Pancreas (tissue), 10 donors: Measurements from ENCODE around the gene SWAP70. TPM values are rescaled to one million over a fixed set of nuclear protein-coding genes. Genes with fewer than 3 reads are reported as not detected.

Source experiments
- ATAC-seq, 4 donors: fragments of 200-7000 bp; cut with Tn5 transposase; one replicate each; pipeline versions ENCODE4 v1.8.0 to v1.9.1; 2020; ENCODE audit warnings: mild to moderate bottlenecking in 4 of 4, moderate library complexity in 4 of 4
- DNase-seq, 6 donors: peaks; one replicate each; pipeline ENCODE4 v3.0.0-alpha.2; 2020
- FAIRE-seq: peaks from 2 replicates; lab custom pipeline; 2012; peaks lifted over from hg19 to GRCh38; lab: Jason Lieb, UNC
- H3K27ac ChIP-seq, 4 donors: fragments of 200-600 bp; sonication (generic); 1 replicate in 3 of 4; 2 replicates in 1 of 4; pipeline versions ENCODE4 v1.5.0 to v1.8.0; 2020
- H3K27me3 ChIP-seq, 4 donors: fragments of 200-600 bp; one replicate each; pipeline ENCODE4 v1.8.0; 2021
- H3K36me3 ChIP-seq, 3 donors: fragments of 200-600 bp; sonication (generic) in 1 of 3; one replicate each; pipeline versions ENCODE4 v1.5.0 to v1.8.0; 2020 to 2021
- H3K4me1 ChIP-seq, 3 donors: fragments of 200-600 bp; one replicate each; pipeline ENCODE4 v1.8.0; 2021
- H3K4me3 ChIP-seq, 4 donors: fragments of 200-600 bp; sonication (generic) in 2 of 4; one replicate each; pipeline versions ENCODE4 v1.5.0 to v1.8.0; 2020 to 2021
- H3K9me3 ChIP-seq, 4 donors: fragments of 200-600 bp; one replicate each; pipeline ENCODE4 v1.8.0; 2021
- CTCF ChIP-seq, 4 donors: fragments of 200-600 bp; sonication (generic) in 3 of 4; IDR thresholded peaks; one replicate each; pipeline versions ENCODE4 v1.5.0 to v1.8.0; 2021; ENCODE audit warnings: antibody characterized with exemption in 4 of 4
- WGBS, 2 donors: extraction: QIAGEN DNeasy Blood & Tissue Kit; methylation state at CpG; one replicate each; pipeline ENCODE4 v1.1.7; 2013; 5-methylcytosine and 5-hydroxymethylcytosine counted together
- intact Hi-C, 3 donors: fragments of 100-400 bp; cut with DNase I; formaldehyde crosslinking; loops; one replicate each; pipeline versions ENCODE4 v1.11.1 to v1.14.2; 2022
- polyA plus RNA-seq, 2 donors: library from polyadenylated mRNA; stranded (reverse); fragments of 200-250 nt; gene quantifications; one replicate each; pipeline ENCODE4 v1.2.3, GENCODE V29; 2013
- total RNA-seq, 6 donors: library from RNA; stranded (reverse); fragmentation: NEBNext Ultra II Directional in 4 of 6; extraction: Animal tissue kit (Norgen Biotek cat#: 25700) in 4 of 6; gene quantifications; one replicate each; pipeline versions ENCODE4 v1.2.1 to v1.2.4, GENCODE V29; 2021 to 2023
- donor health status: healthy with polysubstance abuse.
- donor health status: DM: no; HTN: no; CAD: no; lungs with moderate emphysema.
- donor health status: DM: no; HTN: no; CAD: no.
- donor health status: control.
- donor health status: control.
- donor health status: Bipolar disorder and iron deficiency.
- donor health status: DM: yes; HTN: yes; CAD: no.
- donor health status: DM: no; HTN: no; CAD: no.
- donor health status: DM: no; HTN: no; CAD: no.
- donor health status: DM: yes; HTN: yes; CAD: no.

The SWAP70 gene
- total and polyA plus RNA-seq, 8 donors, result 4.8 to 22.3 (median 10.3) TPM

- no peaks in the 10 kb centered on the region for H3K4me1 ChIP-seq
- intact Hi-C loops, result no loop called here
- no peak overlapping the region for H3K27ac ChIP-seq
- no peaks in the 10 kb centered on the region for H3K9me3 ChIP-seq
- DNase-seq (no peak), ATAC-seq (peak in 1 of 4 donors; percentile 47), FAIRE-seq (no peak)
- H3K4me3 ChIP-seq, result no peak overlapping the region
- no peak for TF ChIP-seq CTCF (IDR thresholded peaks at IDR 0.05)
- H3K36me3 ChIP-seq, result no peaks in the 10 kb centered on the region
- 53 to 55% methylated on average over 3 of the region's 3 CpGs for WGBS, 2 donors
- H3K27me3 ChIP-seq, result no peaks in the 10 kb centered on the region
These were observed 38.1 kb upstream of the SWAP70 start for GRCh38 chr11:9625728-9626127.

- H3K4me3 ChIP-seq, result no peak overlapping the region
- ATAC-seq (no peak), FAIRE-seq (no peak), DNase-seq (no peak)
- H3K9me3 ChIP-seq, result no peaks in the 10 kb centered on the region
- no peak overlapping the region for H3K27ac ChIP-seq
- WGBS, 2 donors, result 71 to 79% methylated on average over 12 of the region's 12 CpGs
- no peak for TF ChIP-seq CTCF (IDR thresholded peaks at IDR 0.05)
- no peaks in the 10 kb centered on the region for H3K4me1 ChIP-seq
- no peaks in the 10 kb centered on the region for H3K27me3 ChIP-seq
- intact Hi-C loops, result no loop called here
- H3K36me3 ChIP-seq, result no peaks in the 10 kb centered on the region
These were observed 37.1 kb upstream of the SWAP70 start for GRCh38 chr11:9626496-9627394.

- DNase-seq, result no peak
- no peak for TF ChIP-seq CTCF (IDR thresholded peaks at IDR 0.05)
- ATAC-seq, result no peak
- 75 to 80% methylated on average over 6 of the region's 6 CpGs for WGBS, 2 donors
- Histone ChIP-seq H3K4me3 (no peak overlapping the region), H3K27ac (no peak overlapping the region), H3K36me3 (no peaks in the 10 kb centered on the region), H3K4me1 (no peaks in the 10 kb centered on the region), H3K27me3 (no peaks in the 10 kb centered on the region), H3K9me3 (no peaks in the 10 kb centered on the region)
- intact Hi-C loops, result no loop called here
- no peak for FAIRE-seq
These were observed 34.8 kb upstream of the SWAP70 start for GRCh38 chr11:9629064-9629463.

GRCh38 chr11:9633679-9634078 is 30.2 kb upstream of the SWAP70 start:
- no peaks in the 10 kb centered on the region for H3K36me3 ChIP-seq
- no peaks in the 10 kb centered on the region for H3K4me1 ChIP-seq
- H3K4me3 ChIP-seq, result no peak overlapping the region
- H3K27me3 ChIP-seq, result no peaks in the 10 kb centered on the region
- no peaks in the 10 kb centered on the region for H3K9me3 ChIP-seq
- no peak overlapping the region for H3K27ac ChIP-seq
- no peak for TF ChIP-seq CTCF (IDR thresholded peaks at IDR 0.05)
- intact Hi-C loops, result no loop called here
- no peak for FAIRE-seq
- no peak for ATAC-seq
- 57 to 64% methylated on average over 2 of the region's 2 CpGs for WGBS, 2 donors
- no peak for DNase-seq

GRCh38 chr11:9636691-9637090 is 27.2 kb upstream of the SWAP70 start:
- ATAC-seq (no peak), FAIRE-seq (no peak), DNase-seq (no peak)
- no peak for TF ChIP-seq CTCF (IDR thresholded peaks at IDR 0.05)
- 76 to 88% methylated on average over 1 of the region's 1 CpG for WGBS, 2 donors
- Histone ChIP-seq H3K4me3 (no peak overlapping the region), H3K27me3 (no peaks in the 10 kb centered on the region), H3K27ac (no peak overlapping the region), H3K9me3 (no peaks in the 10 kb centered on the region), H3K36me3 (no peaks in the 10 kb centered on the region), H3K4me1 (no peaks in the 10 kb centered on the region)
- intact Hi-C loops, result no loop called here
